SU-DHL-6 (cell line): ENCODE results near the gene VDR.

Experiments used
- CTCF ChIP-seq: fragments of 200-600 bp; sonication (generic); IDR thresholded peaks from one replicate; pipeline ENCODE4 v1.5.1; 2017; ENCODE audit warnings: antibody characterized with exemption, mild to moderate bottlenecking, low read length, moderate library complexity; ENCODE audit not compliant: insufficient read depth, poor library complexity, severe bottlenecking
- EZH2phosphoT487 ChIP-seq: fragments of 200-600 bp; sonication (generic), shearing (Covaris generic); conservative IDR thresholded peaks from 2 replicates; pipeline ENCODE4 v1.6.1; 2018; ENCODE audit warnings: mild to moderate bottlenecking, antibody characterized with exemption, low read length, moderate library complexity, mixed read lengths

GRCh38 chr12:47921907-47922306 lies 17.1 kb upstream of the VDR start:
- TF ChIP-seq CTCF (no peak), EZH2phosphoT487 (no peak)
